Astrocyte (in vitro differentiated cells and primary cell): ENCODE data around the gene DCAF6.

ENCODE experiments used
- EZH2 ChIP-seq: IDR thresholded peaks from 2 replicates; pipeline ENCODE4 v1.6.1; 2012; ENCODE audit warnings: mild to moderate bottlenecking, low read length, inconsistent platforms; ENCODE audit not compliant: insufficient read depth
- TF ChIP-seq, protein P1 (sequence below): IDR thresholded peaks from 2 replicates; pipeline ENCODE4 v1.5.1; 2011; ENCODE audit warnings: low read depth, mild to moderate bottlenecking, inconsistent platforms, low read length, moderate library complexity; ENCODE audit not compliant: insufficient read depth

GRCh38 chr1:167994560-167994959, 58.1 kb downstream of the DCAF6 start:
- TF ChIP-seq, protein P1, sequence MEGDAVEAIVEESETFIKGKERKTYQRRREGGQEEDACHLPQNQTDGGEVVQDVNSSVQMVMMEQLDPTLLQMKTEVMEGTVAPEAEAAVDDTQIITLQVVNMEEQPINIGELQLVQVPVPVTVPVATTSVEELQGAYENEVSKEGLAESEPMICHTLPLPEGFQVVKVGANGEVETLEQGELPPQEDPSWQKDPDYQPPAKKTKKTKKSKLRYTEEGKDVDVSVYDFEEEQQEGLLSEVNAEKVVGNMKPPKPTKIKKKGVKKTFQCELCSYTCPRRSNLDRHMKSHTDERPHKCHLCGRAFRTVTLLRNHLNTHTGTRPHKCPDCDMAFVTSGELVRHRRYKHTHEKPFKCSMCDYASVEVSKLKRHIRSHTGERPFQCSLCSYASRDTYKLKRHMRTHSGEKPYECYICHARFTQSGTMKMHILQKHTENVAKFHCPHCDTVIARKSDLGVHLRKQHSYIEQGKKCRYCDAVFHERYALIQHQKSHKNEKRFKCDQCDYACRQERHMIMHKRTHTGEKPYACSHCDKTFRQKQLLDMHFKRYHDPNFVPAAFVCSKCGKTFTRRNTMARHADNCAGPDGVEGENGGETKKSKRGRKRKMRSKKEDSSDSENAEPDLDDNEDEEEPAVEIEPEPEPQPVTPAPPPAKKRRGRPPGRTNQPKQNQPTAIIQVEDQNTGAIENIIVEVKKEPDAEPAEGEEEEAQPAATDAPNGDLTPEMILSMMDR: no peak
- no peak for TF ChIP-seq EZH2
